Karpas-422 (cell line): ENCODE measurements around the gene MAP3K5. TPM values are rescaled to one million over a fixed set of nuclear protein-coding genes. Genes with fewer than 3 reads are reported as not detected.

Source experiments
- DNase-seq: peaks from one replicate; pipeline ENCODE4 v3.0.0-alpha.2; 2015
- H2AFZ ChIP-seq: fragments of 200-600 bp; sonication (generic); 2 replicates; pipeline ENCODE4 v1.6.1; 2014; ENCODE audit warnings: antibody characterized with exemption, low read length, mixed read lengths
- H3K27ac ChIP-seq: fragments of 200-600 bp; sonication (generic); 2 replicates; pipeline ENCODE4 v1.5.1; 2014; ENCODE audit warnings: mild to moderate bottlenecking, low read length, moderate library complexity
- H3K27me3 ChIP-seq: fragments of 200-600 bp; sonication (generic); 2 replicates; pipeline ENCODE4 v1.6.1; 2014; ENCODE audit warnings: low read length, mixed read lengths
- H3K36me3 ChIP-seq: fragments of 200-600 bp; sonication (generic); 2 replicates; pipeline ENCODE4 v1.6.1; 2014; ENCODE audit warnings: low read length, mixed read lengths; ENCODE audit not compliant: insufficient read depth
- H3K4me1 ChIP-seq: fragments of 200-600 bp; sonication (generic); 2 replicates; pipeline ENCODE4 v1.6.1; 2014; ENCODE audit warnings: mild to moderate bottlenecking, low read length, mixed read lengths
- H3K4me2 ChIP-seq: fragments of 200-600 bp; sonication (generic); 2 replicates; pipeline ENCODE4 v1.6.1; 2014; ENCODE audit warnings: low read length, low read depth, mild to moderate bottlenecking; ENCODE audit not compliant: poor library complexity, severe bottlenecking
- H3K4me3 ChIP-seq: fragments of 200-600 bp; sonication (generic); 2 replicates; pipeline ENCODE4 v1.5.1; 2014; ENCODE audit warnings: mild to moderate bottlenecking, antibody characterized with exemption, low read length, mixed read lengths
- H3K79me2 ChIP-seq: fragments of 200-600 bp; sonication (generic); 2 replicates; pipeline ENCODE4 v1.6.1; 2014; ENCODE audit warnings: mild to moderate bottlenecking, low read length, mixed read lengths
- H3K9ac ChIP-seq: fragments of 200-600 bp; sonication (generic); 2 replicates; pipeline ENCODE4 v1.6.0; 2014; ENCODE audit warnings: low read length
- H3K9me2 ChIP-seq: fragments of 200-600 bp; sonication (generic), shearing (Covaris generic); replicated peaks from 2 replicates; pipeline ENCODE4 v1.6.0; 2014; ENCODE audit warnings: mild to moderate bottlenecking, low read length, moderate library complexity; ENCODE audit not compliant: insufficient read depth
- H3K9me3 ChIP-seq: fragments of 300-700, 200-600 bp; sonication (generic); 2 replicates; pipeline ENCODE4 v1.6.1; 2014; ENCODE audit warnings: low read length, mixed read lengths
- H4K20me1 ChIP-seq: fragments of 200-600 bp; sonication (generic); 2 replicates; pipeline ENCODE4 v1.6.1; 2014; ENCODE audit warnings: mild to moderate bottlenecking, antibody characterized with exemption, low read length, low read depth; ENCODE audit not compliant: insufficient read depth
- total RNA-seq: library from RNA; depleted of rRNA; stranded (reverse); fragments of >200 nt; shearing (Covaris generic); gene quantifications from 2 replicates; pipeline ENCODE4 v1.2.3, GENCODE V29; 2014; ENCODE audit warnings: low replicate concordance

MAP3K5 gene
- total RNA-seq, 1 experiment from 2014 or later = 1.1 TPM

- no peak for DNase-seq
- Histone ChIP-seq H3K9me2 (no peaks in the 10 kb centered on the region), H3K4me2 (no peak overlapping the region), H3K79me2 (no peaks in the 10 kb centered on the region), H3K4me1 (no peaks in the 10 kb centered on the region), H4K20me1 (no peaks in the 10 kb centered on the region), H3K36me3 (no peaks in the 10 kb centered on the region), H3K27ac (no peak overlapping the region), H3K27me3 (no peaks in the 10 kb centered on the region; the same call in 1 of the 2 replicates), H2AFZ (no peak overlapping the region), H3K4me3 (no peak overlapping the region), H3K9ac (no peak overlapping the region), H3K9me3 (no peaks in the 10 kb centered on the region)
Observed at GRCh38 chr6:136618086-136618485, 174.2 kb downstream of the MAP3K5 start.

GRCh38 chr6:136616527-136616926 is 175.8 kb downstream of the MAP3K5 start:
- Histone ChIP-seq H3K79me2 (no peaks in the 10 kb centered on the region), H4K20me1 (no peaks in the 10 kb centered on the region), H3K4me1 (no peaks in the 10 kb centered on the region), H3K4me2 (no peak overlapping the region), H3K9ac (no peak overlapping the region), H3K27me3 (no peaks in the 10 kb centered on the region; the same call in 1 of the 2 replicates), H3K9me2 (no peaks in the 10 kb centered on the region), H3K36me3 (no peaks in the 10 kb centered on the region), H2AFZ (no peak overlapping the region), H3K4me3 (no peak overlapping the region), H3K9me3 (no peaks in the 10 kb centered on the region), H3K27ac (no peak overlapping the region)
- no peak for DNase-seq

GRCh38 chr6:136614994-136615393 is 177.3 kb downstream of the MAP3K5 start:
- H3K36me3 ChIP-seq = no peaks in the 10 kb centered on the region
- no peak overlapping the region for H2AFZ ChIP-seq
- no peaks in the 10 kb centered on the region for H3K79me2 ChIP-seq
- H3K27ac ChIP-seq = no peak overlapping the region
- no peak for DNase-seq
- H3K9me2 ChIP-seq = no peaks in the 10 kb centered on the region
- H4K20me1 ChIP-seq = no peaks in the 10 kb centered on the region
- no peaks in the 10 kb centered on the region for H3K27me3 ChIP-seq
- H3K9me3 ChIP-seq = no peaks in the 10 kb centered on the region
- no peak overlapping the region for H3K9ac ChIP-seq
- no peak overlapping the region for H3K4me3 ChIP-seq
- no peaks in the 10 kb centered on the region for H3K4me1 ChIP-seq
- H3K4me2 ChIP-seq = no peak overlapping the region

GRCh38 chr6:136614350-136614749 is 177.9 kb downstream of the MAP3K5 start:
- Histone ChIP-seq H3K79me2 (no peaks in the 10 kb centered on the region), H3K27me3 (no peaks in the 10 kb centered on the region), H3K36me3 (no peaks in the 10 kb centered on the region), H3K27ac (no peak overlapping the region), H3K9me2 (no peaks in the 10 kb centered on the region), H3K4me3 (no peak overlapping the region), H4K20me1 (no peaks in the 10 kb centered on the region), H3K9ac (no peak overlapping the region), H3K4me2 (no peak overlapping the region), H3K9me3 (no peaks in the 10 kb centered on the region), H3K4me1 (no peaks in the 10 kb centered on the region), H2AFZ (no peak overlapping the region)
- DNase-seq = no peak

DNA sequence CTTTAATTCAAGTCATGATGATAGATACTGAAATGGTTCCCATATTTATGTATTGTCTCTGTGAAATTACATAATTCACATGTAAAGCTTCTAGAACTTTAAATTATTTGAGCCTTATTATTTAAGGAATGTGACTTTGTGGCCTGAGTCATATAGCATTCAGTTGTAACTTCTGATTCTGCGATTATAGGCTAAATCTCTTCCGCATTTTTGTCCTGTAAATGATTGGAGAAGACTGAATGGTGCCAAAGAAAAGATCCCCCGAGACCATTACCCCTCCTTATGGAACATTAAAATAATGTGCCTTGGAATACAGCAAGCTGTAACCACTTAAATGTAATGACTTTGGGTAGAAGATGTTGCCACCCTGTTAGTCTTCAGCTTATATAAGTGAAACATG is 178.8 kb downstream of the MAP3K5 start:
- H3K27me3 ChIP-seq = no peaks in the 10 kb centered on the region
- no peak for DNase-seq
- no peaks in the 10 kb centered on the region for H4K20me1 ChIP-seq
- no peak overlapping the region for H3K9ac ChIP-seq
- no peak overlapping the region for H3K27ac ChIP-seq
- no peaks in the 10 kb centered on the region for H3K9me2 ChIP-seq
- H2AFZ ChIP-seq = no peak overlapping the region
- H3K4me2 ChIP-seq = no peak overlapping the region
- no peaks in the 10 kb centered on the region for H3K9me3 ChIP-seq
- no peaks in the 10 kb centered on the region for H3K79me2 ChIP-seq
- H3K4me1 ChIP-seq = no peaks in the 10 kb centered on the region
- no peaks in the 10 kb centered on the region for H3K36me3 ChIP-seq
- H3K4me3 ChIP-seq = no peak overlapping the region

DNA sequence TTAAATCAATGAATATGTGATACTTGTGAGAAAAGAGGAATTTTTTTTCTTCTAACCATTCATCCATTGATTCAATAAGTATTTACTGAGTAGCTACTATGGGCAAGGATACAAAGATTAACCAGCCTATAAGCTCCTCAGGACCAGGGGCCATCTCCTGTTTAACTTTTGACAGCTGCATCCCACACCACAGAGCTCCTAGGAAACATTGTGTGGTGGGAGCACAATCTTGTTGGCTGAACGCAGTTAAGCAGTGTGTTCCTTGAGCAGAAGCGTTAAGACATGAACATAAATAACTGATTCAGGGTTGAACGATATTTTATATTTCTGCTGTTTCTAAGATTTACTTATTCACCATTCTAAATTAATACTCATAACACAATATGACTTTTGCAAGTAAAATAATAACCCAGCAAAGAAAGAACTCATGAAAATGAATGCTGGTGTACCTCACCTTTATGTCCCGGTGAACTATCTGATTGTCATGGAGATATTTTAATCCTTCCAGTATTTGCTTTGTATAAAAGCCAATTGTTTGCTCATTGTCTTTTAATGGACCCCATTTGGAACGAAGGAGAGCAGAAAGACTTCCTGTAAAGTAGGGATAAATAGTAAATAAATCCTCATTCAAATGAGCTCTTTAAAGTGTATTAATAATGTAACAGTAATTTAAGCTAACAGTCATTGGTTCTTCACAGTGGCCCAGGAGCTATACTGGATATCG is 179.4 kb downstream of the MAP3K5 start:
- Histone ChIP-seq H3K9me3 (no peaks in the 10 kb centered on the region), H2AFZ (no peak overlapping the region), H3K4me2 (no peak overlapping the region), H3K27ac (no peak overlapping the region), H3K4me3 (no peak overlapping the region), H3K9ac (no peak overlapping the region), H3K36me3 (no peaks in the 10 kb centered on the region), H3K79me2 (no peaks in the 10 kb centered on the region), H3K27me3 (no peaks in the 10 kb centered on the region), H3K9me2 (no peaks in the 10 kb centered on the region), H3K4me1 (no peaks in the 10 kb centered on the region), H4K20me1 (no peaks in the 10 kb centered on the region)
- no peak for DNase-seq

DNA sequence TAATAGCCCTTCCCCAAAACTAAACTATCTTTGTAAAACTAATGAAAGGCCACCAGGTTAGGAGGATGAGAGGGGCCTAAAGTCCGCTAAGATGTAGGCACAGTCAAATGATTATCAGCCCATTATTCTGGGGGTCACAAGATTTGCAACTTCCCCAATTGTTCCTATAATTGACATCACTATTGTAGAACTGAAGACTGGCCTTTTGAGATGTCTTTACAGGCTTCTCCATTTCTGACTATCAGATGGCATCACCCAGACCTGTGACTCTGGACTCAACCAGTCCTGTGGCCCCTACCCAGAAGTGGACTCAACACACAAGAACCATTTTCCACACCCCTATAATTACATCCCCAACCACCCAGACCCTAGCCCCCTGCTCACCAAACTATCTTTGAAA is 180.5 kb downstream of the MAP3K5 start:
- Histone ChIP-seq H3K9me2 (no peaks in the 10 kb centered on the region), H4K20me1 (no peaks in the 10 kb centered on the region), H2AFZ (no peak overlapping the region), H3K4me3 (no peak overlapping the region), H3K9ac (no peak overlapping the region), H3K79me2 (no peaks in the 10 kb centered on the region), H3K9me3 (no peaks in the 10 kb centered on the region), H3K4me2 (no peak overlapping the region), H3K4me1 (no peaks in the 10 kb centered on the region), H3K27ac (no peak overlapping the region), H3K27me3 (no peaks in the 10 kb centered on the region), H3K36me3 (no peaks in the 10 kb centered on the region)
- DNase-seq = no peak

DNA sequence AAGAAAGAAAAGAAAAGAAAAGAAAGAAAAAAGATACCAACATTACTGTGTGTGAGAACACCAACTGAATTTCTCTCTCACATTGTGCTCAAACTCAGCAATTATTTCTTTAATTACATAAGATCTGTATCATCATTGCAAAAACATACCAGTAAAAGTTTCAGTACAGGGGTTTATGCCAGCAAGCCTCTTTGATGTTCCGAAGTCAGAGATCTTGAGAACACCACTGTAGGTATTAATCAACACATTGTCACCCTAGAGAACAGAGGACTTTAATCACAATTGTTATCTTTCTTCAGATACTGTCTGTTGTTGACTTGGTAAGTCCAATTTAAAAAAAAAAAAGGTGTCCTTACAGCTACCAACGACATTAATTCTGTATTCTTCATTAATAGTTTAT is 181.1 kb downstream of the MAP3K5 start:
- Histone ChIP-seq H3K9me2 (no peaks in the 10 kb centered on the region), H3K9ac (no peak overlapping the region)

More for the DNA sequence above, 181.1 kb downstream of the MAP3K5 start:
- Histone ChIP-seq H2AFZ (no peak overlapping the region), H3K9me3 (no peaks in the 10 kb centered on the region), H3K79me2 (no peaks in the 10 kb centered on the region), H3K27ac (no peak overlapping the region), H3K4me1 (no peaks in the 10 kb centered on the region), H3K4me2 (no peak overlapping the region), H3K36me3 (no peaks in the 10 kb centered on the region), H3K27me3 (no peaks in the 10 kb centered on the region), H3K4me3 (no peak overlapping the region), H4K20me1 (no peaks in the 10 kb centered on the region)
- DNase-seq = no peak
